Umbilical cord (tissue), 2 donors: ENCODE measurements around the gene SRSF4. TPM values are rescaled to one million over a fixed set of nuclear protein-coding genes. Genes with fewer than 3 reads are reported as not detected.
A peak's percentile ranks its signal among the peaks of the same experiment; 100 is the strongest.

ENCODE experiments used
- DNase-seq: peaks from one replicate; pipeline ENCODE4 v3.0.0-alpha.2; 2015; ENCODE audit warnings: low spot score
- total RNA-seq: library from RNA; depleted of rRNA; stranded (reverse); fragments of >200 nt; gene quantifications from one replicate; pipeline ENCODE4 v1.2.3, GENCODE V29; 2014; ENCODE audit warnings: low replicate concordance; ENCODE audit not compliant: insufficient read depth

SRSF4 gene
- total RNA-seq, 1 donor from 2014 or later = 56.8 TPM

GRCh38 chr1:29200906-29201594, 19.4 kb upstream of the SRSF4 start:
- DNase-seq = peak; percentile 90

GRCh38 chr1:29197993-29198392, 16.3 kb upstream of the SRSF4 start:
- DNase-seq = no peak

DNA sequence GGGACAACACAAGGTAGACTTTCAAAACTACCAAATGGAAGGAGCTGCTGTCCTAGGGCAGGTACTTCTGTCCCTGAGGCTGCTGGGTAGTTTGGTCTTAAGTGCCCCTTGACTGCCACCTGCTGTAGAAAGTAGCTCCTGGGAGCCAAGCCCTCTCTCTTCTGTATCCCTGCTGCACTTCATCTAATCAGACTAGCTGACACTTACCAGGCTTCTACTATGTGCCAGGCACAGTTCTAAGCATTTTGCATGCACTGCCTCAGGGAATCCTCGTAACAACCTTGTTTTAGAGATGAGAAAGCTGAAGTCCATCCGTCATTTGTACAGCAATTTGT, 15.9 kb upstream of the SRSF4 start:
- peak; percentile 64 for DNase-seq

DNA sequence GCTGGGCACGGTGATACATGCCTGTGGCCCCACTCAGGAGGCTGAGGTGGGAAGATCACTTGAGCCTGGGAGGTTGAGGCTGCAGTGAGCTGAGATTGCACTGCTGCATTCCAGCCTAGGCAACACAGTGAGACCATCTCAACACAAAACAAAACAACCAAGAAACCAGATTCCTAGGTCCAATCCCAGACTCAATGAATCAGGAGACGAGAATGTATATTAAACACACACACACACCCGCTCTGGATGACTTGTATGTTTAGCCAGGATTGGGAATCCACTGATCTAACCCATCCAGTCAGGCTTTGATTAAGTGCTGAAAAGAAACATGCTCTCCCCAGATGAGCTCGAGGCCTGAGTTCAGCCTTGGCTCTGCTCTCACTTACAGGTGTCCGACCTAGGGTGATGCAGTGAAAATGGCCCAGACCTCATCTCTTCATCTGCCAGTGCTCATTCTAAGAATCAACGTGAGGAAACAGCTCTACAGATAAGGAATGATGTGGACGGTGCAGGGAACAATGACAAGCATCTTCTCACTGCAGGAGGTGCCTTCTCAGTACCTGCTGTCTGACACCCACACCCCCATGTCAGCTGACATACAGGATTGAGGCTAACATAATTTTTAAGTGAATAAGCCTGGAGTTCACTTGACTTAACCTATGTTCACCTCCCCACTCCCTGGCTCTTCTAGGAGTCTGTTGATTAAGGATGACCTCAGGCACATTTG, 15.3 kb upstream of the SRSF4 start:
- peak; percentile 62 for DNase-seq

DNA sequence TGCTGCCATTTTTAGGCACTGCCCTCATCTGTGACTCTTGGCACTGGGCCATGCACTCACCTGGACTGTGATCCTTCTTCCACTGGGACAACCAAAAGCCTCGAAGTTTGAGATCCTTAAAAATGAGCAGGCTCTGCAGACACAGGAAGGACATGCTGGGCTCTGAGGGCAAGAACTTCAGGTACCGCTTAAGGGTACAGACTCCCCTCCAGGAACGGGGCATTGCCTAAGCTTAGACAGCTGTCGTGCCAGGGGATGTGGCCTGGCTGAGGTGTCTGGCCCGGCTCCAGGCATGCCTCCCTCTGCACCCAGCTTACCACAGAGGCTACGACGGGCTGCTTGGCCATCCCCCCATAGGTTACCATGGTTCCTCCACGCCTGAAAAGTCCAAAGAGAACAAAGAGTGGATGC, 14.2 kb upstream of the SRSF4 start:
- no peak for DNase-seq

DNA sequence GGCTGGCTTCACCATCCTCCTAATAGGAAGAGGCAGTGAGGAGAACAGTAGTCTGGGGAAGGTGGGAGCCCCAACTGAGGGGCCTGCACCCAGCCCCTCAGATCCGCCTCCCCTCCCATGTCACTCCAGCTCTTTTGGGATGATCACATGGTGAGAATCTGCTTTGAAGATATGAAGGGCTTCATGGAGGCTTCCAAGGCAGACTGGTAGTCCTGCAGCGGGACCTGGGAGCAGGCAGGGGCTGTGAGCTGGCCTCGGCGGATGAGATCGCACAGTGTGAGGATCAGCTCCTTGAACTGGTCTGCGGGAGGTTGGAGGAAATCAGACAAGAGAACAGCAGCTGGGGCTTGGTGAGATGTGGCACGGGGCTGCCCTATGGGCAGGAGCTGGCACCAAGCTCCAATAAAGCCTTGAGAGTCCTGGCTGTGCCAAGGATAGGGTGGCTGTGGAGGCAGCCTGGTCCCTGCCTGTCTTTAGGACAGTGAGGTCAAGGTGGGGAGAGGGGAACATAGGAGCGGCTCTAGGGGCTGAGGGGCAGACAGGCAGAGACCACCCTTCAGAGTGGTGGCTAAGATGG, 12.3 kb upstream of the SRSF4 start:
- no peak for DNase-seq

GRCh38 chr1:29190718-29191117, 9.0 kb upstream of the SRSF4 start:
- DNase-seq = no peak

- no peak for DNase-seq
Measured at GRCh38 chr1:29186707-29187106, 5.0 kb upstream of the SRSF4 start.

- DNase-seq = no peak
Measured at GRCh38 chr1:29186252-29186651, 4.6 kb upstream of the SRSF4 start.

DNA sequence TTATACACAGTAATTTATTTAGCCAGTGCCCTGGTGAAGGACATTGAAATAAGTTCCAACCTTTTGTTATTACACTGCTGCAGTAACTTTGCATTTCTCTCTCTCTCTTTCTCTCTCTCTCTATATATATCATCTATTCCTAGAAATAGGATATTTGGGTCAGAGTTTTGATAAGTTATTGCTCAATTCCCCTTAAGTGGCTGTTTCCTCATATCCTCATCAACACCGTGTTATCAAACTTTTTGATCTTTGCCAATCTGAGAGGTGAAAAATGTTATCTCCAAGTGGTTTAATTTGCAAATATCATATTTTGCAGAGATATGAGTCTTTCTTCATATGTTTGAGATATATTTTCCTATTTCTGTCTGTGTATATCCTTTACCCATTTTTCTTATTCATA, 1.6 kb upstream of the SRSF4 start:
- DNase-seq = no peak

- no peak for DNase-seq
Measured at GRCh38 chr1:29180497-29181412, 945 bp downstream of the SRSF4 start.

- DNase-seq = no peak
Measured at GRCh38 chr1:29179641-29180184, 2.0 kb downstream of the SRSF4 start.

DNA sequence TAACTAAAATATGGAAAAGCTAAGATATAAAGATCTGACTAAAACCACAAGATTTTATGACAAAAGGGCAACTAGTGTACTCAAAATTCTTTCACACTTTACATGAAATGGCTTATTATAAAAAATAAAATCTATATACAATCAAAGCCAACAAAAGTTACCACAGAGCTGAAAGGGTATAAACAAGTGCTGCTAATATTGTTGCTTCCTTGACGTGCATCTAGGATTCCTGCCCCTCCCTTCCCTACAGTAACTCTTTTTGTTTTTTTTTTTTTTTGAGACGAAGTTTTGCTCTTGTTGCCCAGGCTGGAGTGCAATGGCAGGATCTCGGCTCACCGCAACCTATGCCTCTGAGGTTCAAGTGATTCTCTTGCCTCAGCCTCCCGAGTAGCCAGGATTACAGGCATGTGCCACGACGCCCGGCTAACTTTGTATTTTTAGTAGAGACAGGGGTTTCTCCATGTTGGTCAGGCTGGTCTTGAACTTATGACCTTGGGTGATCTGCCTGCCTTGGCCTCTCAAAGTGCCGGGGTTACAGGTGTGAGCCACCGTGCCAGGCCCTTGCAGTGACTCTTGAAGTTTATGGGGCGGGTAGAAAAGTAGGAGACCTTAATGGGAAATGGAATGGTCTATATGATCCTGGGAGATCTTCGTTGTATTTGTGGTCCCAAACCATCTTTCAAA, 4.5 kb downstream of the SRSF4 start:
- DNase-seq = no peak

- DNase-seq = no peak
Measured at GRCh38 chr1:29176576-29176975, 5.1 kb downstream of the SRSF4 start.

DNA sequence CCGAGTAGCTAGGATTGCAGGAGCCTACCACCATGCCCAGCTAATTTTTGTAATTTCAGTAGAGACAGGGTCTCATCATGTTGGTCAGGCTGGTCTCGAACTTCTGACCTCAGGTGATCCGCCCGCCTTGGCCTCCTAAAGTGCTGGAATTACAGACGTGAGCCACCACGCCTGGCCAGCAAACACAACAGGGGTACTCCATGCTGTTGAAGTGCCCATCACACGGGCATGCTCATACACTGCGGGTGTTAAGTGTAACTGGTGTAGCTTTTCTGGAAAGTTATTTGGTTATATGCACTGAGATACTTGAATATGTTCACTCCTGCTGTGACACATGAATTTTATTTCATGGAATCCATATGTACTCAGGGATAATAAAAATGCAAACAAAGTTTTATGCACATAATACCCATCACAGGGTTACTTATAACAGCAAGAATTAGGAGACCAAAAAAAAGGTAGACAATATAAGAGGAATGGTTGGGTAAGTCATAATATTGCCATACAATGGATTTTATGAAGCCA, 9.2 kb downstream of the SRSF4 start:
- DNase-seq = no peak

GRCh38 chr1:29171521-29171920, 10.2 kb downstream of the SRSF4 start:
- DNase-seq = no peak

DNA sequence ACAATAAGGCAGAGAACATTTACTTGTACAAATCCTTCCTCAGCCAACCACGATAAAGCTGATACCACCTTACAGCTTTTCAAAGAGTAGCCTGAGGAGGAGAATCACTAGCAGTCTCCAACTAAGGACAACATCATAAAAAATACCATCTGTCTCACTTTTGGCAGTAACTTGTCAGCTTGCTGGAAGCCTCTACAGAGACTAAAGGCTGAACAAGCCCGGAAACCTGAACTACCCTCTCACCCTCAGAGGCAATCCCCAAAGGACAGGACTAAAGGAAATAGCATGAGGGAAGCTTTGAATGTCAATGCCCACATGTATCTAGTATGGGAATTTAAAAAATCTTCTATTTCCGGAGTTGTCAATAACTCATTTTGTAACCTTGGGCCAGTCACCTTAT, 10.6 kb downstream of the SRSF4 start:
- DNase-seq = peak; percentile 44

DNA sequence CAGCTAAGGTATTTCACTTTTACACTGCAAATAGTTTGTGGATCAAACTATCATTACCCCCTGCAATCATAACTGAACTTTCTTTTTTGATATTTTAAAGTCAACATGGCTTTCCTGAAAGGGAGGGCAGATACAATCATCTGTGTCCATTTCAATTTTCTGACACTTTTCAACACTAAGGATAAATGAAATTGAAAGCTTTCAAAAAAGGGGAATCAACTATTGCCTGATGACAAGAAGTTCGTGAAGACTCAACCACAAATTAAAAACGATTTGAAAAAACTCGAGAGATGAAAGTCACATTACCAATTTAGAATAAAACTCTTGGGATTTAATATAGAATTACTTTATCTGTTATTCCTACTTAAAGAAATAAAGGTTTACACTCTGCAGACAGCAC, 11.7 kb downstream of the SRSF4 start:
- DNase-seq = no peak

DNA sequence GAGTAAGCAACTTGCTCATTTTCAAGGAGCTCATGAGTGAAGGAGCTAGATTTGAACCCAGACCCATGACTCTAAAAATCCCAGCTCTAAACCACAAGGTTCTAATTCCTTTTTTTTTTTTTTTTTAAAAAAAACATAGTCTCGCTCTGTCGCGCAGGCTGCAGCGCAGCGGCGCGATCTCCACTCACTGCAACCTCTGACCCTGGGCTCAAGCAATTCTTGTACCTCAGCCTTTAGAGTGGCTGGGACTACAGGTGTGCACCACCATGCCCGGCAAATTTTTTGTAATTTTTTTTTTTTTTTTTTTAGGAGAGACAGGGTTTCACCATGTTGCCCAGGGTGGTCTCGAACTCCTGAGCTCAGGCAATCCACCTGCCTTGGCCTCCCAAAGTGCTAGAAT, 13.8 kb downstream of the SRSF4 start:
- no peak for DNase-seq

GRCh38 chr1:29166291-29166878, 15.3 kb downstream of the SRSF4 start:
- no peak for DNase-seq

- no peak for DNase-seq
Measured at GRCh38 chr1:29164588-29164987, 17.1 kb downstream of the SRSF4 start.
